ENCODE results near the gene YIPF3. TPM values are rescaled to one million over a fixed set of nuclear protein-coding genes. Genes with fewer than 3 reads are reported as not detected.
A peak's percentile ranks its signal among the peaks of the same experiment; 100 is the strongest.

The YIPF3 gene
- polyA plus RNA-seq, 1 donor (not counting 4 experiments of a cell fraction or from before 2014, with no cell fraction given), result 136 TPM

- H3K4me2 ChIP-seq (ENCODE audit: control insufficient read depth, extremely low read depth, insufficient read depth, low read depth, low read length), result no peak overlapping the region
- dilution Hi-C loops (cut with MboI; ENCODE audit: extremely low pct_ligation_motif_present, low sequenced_read_pairs), result no loop called here
- no peaks in the 10 kb centered on the region for H4K20me1 ChIP-seq (ENCODE audit: control insufficient read depth, extremely low read depth, insufficient read depth, low read length)
- H3K27ac ChIP-seq (ENCODE audit: control insufficient read depth, insufficient read depth, low read length), result no peak overlapping the region
- no peak for FAIRE-seq
- no peaks in the 10 kb centered on the region for H3K9me3 ChIP-seq (ENCODE audit: control insufficient read depth, low read depth, low read length)
- H3K9me1 ChIP-seq (ENCODE audit: control insufficient read depth, extremely low read depth, insufficient read depth, low read length), result no peaks in the 10 kb centered on the region
- H3K27me3 ChIP-seq (ENCODE audit: control insufficient read depth, extremely low read depth, insufficient read depth, low read length), result no peaks in the 10 kb centered on the region
- no peak overlapping the region for H2AFZ ChIP-seq (ENCODE audit: control insufficient read depth, low read length)
- peaks cover 30 to 56% of the 10 kb centered on the region in 2 experiments for H3K36me3 ChIP-seq (ENCODE audit: control insufficient read depth in 2 of 2, extremely low read depth in 1 of 2, insufficient read depth in 2 of 2, low read length in 2 of 2)
- H3K9ac ChIP-seq (ENCODE audit: control insufficient read depth, extremely low read depth, insufficient read depth, low read length), result no peak overlapping the region
- peaks cover 2% of the 10 kb centered on the region for H3K79me2 ChIP-seq (ENCODE audit: control insufficient read depth, insufficient read depth, low read length)
- H3K4me1 ChIP-seq (ENCODE audit: control insufficient read depth, extremely low read depth, insufficient read depth, low read length), result peaks cover 46% of the 10 kb centered on the region
- TF ChIP-seq EZH2 (IDR thresholded peaks at IDR 0.05; ENCODE audit: low read length) (no peak), CTCF (optimal IDR thresholded peaks at IDR 0.05 in 1 of 3, IDR thresholded peaks at IDR 0.05 in 1 of 3, conservative IDR thresholded peaks at IDR 0.05 in 1 of 3; ENCODE audit: extremely low read depth in 1 of 3, insufficient read depth in 2 of 3, low read length in 3 of 3) (no peak)
- DNase-seq (ENCODE audit: low read depth, low spot score), result no peak
- no peak overlapping the region for H3K4me3 ChIP-seq (ENCODE audit: control insufficient read depth in 2 of 3, extremely low read depth in 1 of 3, insufficient read depth in 2 of 3, low read depth in 1 of 3, low read length in 3 of 3)
These were observed 19.0 kb downstream of the YIPF3 start for GRCh38 chr6:43497689-43498088.

GRCh38 chr6:43497129-43497396 lies 19.7 kb downstream of the YIPF3 start:
- peaks cover 52% of the 10 kb centered on the region for H3K4me1 ChIP-seq (ENCODE audit: control insufficient read depth, extremely low read depth, insufficient read depth, low read length)
- TF ChIP-seq EZH2 (IDR thresholded peaks at IDR 0.05; ENCODE audit: low read length) (no peak), CTCF (optimal IDR thresholded peaks at IDR 0.05 in 1 of 3, IDR thresholded peaks at IDR 0.05 in 1 of 3, conservative IDR thresholded peaks at IDR 0.05 in 1 of 3; ENCODE audit: extremely low read depth in 1 of 3, insufficient read depth in 2 of 3, low read length in 3 of 3) (no peak)
- peak overlapping the region; percentile 43 for H3K9ac ChIP-seq (ENCODE audit: control insufficient read depth, extremely low read depth, insufficient read depth, low read length)

More at GRCh38 chr6:43497129-43497396, 19.7 kb downstream of the YIPF3 start:
- peak overlapping the region; percentile 57 for H3K4me2 ChIP-seq (ENCODE audit: control insufficient read depth, extremely low read depth, insufficient read depth, low read depth, low read length)
- H3K27ac ChIP-seq (ENCODE audit: control insufficient read depth, insufficient read depth, low read length), result peak overlapping the region; percentile 79
- H3K9me3 ChIP-seq (ENCODE audit: control insufficient read depth, low read depth, low read length), result no peaks in the 10 kb centered on the region
- FAIRE-seq, result no peak
- no peaks in the 10 kb centered on the region for H3K9me1 ChIP-seq (ENCODE audit: control insufficient read depth, extremely low read depth, insufficient read depth, low read length)
- no peaks in the 10 kb centered on the region for H4K20me1 ChIP-seq (ENCODE audit: control insufficient read depth, extremely low read depth, insufficient read depth, low read length)
- no peak for DNase-seq (ENCODE audit: low read depth, low spot score)
- peaks cover 24 to 50% of the 10 kb centered on the region in 2 experiments for H3K36me3 ChIP-seq (ENCODE audit: control insufficient read depth in 2 of 2, extremely low read depth in 1 of 2, insufficient read depth in 2 of 2, low read length in 2 of 2)
- dilution Hi-C loops (cut with MboI; ENCODE audit: extremely low pct_ligation_motif_present, low sequenced_read_pairs), result no loop called here
- H3K4me3 ChIP-seq (ENCODE audit: control insufficient read depth in 2 of 3, extremely low read depth in 1 of 3, insufficient read depth in 2 of 3, low read depth in 1 of 3, low read length in 3 of 3), result peak overlapping the region in 1 of 3 experiments; percentile 47
- H3K79me2 ChIP-seq (ENCODE audit: control insufficient read depth, insufficient read depth, low read length), result peaks cover 4% of the 10 kb centered on the region
- H2AFZ ChIP-seq (ENCODE audit: control insufficient read depth, low read length), result no peak overlapping the region
- H3K27me3 ChIP-seq (ENCODE audit: control insufficient read depth, extremely low read depth, insufficient read depth, low read length), result no peaks in the 10 kb centered on the region
